Colonic mucosa (tissue), 4 donors: ENCODE measurements around the gene LMBR1L. TPM values are rescaled to one million over a fixed set of nuclear protein-coding genes. Genes with fewer than 3 reads are reported as not detected.

Experiments
- DNase-seq: peaks from one replicate; pipeline ENCODE4 v3.0.0-alpha.2; 2020
- H3K27ac ChIP-seq: fragments of 200-600 bp; one replicate; pipeline ENCODE4 v1.8.0; 2021
- H3K27me3 ChIP-seq: fragments of 200-600 bp; one replicate; pipeline ENCODE4 v1.8.0; 2021
- H3K36me3 ChIP-seq: fragments of 200-600 bp; one replicate; pipeline ENCODE4 v1.8.0; 2021
- H3K4me1 ChIP-seq: fragments of 200-600 bp; one replicate; pipeline ENCODE4 v1.8.0; 2021; ENCODE audit warnings: mild to moderate bottlenecking
- H3K4me3 ChIP-seq: fragments of 200-600 bp; one replicate; pipeline ENCODE4 v1.8.0; 2021
- H3K9ac ChIP-seq, 2 donors: one replicate each; pipeline ENCODE4 v1.7.0; 2013; ENCODE audit warnings: control low read depth in 2 of 2, low read depth in 2 of 2, low read length in 2 of 2
- H3K9me3 ChIP-seq: fragments of 200-600 bp; one replicate; pipeline ENCODE4 v1.8.0; 2021
- intact Hi-C: fragments of 100-400 bp; cut with DNase I; formaldehyde crosslinking; loops from one replicate; pipeline ENCODE4 v1.14.1; 2022
- total RNA-seq, 2 donors: library from RNA; stranded (reverse); fragmentation: NEBNext Ultra II Directional in 1 of 2; extraction: Animal tissue kit (Norgen Biotek cat#: 25700) in 1 of 2; gene quantifications; one replicate each; pipeline ENCODE4 v1.2.1, GENCODE V29; 2021
- TF ChIP-seq, protein P1 (sequence below): fragments of 200-600 bp; IDR thresholded peaks from one replicate; pipeline ENCODE4 v1.8.0; 2022; ENCODE audit warnings: antibody characterized with exemption, mild to moderate bottlenecking
- donor health status: healthy.
- donor health status: DM: no; HTN: no; CAD: no.
- donor health status: DM: no; HTN: no; CAD: no.

The LMBR1L gene
- total RNA-seq, 2 donors from 2014 or later: 36.9 to 38.2 TPM

DNA sequence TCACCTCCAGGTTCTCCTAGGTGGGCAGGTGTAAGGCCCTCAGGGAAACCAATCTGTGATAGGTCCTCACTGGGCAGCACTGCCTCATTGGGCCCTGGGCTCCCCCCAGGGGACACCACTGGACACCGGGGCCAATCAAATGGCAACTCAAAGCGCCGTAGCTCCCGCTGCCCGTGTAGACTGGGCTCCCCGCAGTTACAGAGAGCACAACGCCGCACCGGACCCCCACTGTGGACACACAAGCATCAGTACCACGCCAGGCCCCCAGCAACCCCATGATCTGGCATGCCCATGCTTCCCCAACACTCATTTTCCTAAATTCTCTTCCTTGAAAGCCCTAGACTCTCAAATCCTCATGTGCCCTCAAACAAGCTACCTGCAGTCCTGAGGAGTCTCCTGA is 56.1 kb downstream of the LMBR1L start:
- Histone ChIP-seq H3K27me3 (no peaks in the 10 kb centered on the region), H3K9ac (no peak overlapping the region), H3K36me3 (peaks cover 23% of the 10 kb centered on the region), H3K4me3 (no peak overlapping the region), H3K4me1 (peaks cover 22% of the 10 kb centered on the region), H3K9me3 (no peaks in the 10 kb centered on the region), H3K27ac (no peak overlapping the region)
- intact Hi-C loops: no loop called here
- no peak for DNase-seq
- TF ChIP-seq, protein P1, sequence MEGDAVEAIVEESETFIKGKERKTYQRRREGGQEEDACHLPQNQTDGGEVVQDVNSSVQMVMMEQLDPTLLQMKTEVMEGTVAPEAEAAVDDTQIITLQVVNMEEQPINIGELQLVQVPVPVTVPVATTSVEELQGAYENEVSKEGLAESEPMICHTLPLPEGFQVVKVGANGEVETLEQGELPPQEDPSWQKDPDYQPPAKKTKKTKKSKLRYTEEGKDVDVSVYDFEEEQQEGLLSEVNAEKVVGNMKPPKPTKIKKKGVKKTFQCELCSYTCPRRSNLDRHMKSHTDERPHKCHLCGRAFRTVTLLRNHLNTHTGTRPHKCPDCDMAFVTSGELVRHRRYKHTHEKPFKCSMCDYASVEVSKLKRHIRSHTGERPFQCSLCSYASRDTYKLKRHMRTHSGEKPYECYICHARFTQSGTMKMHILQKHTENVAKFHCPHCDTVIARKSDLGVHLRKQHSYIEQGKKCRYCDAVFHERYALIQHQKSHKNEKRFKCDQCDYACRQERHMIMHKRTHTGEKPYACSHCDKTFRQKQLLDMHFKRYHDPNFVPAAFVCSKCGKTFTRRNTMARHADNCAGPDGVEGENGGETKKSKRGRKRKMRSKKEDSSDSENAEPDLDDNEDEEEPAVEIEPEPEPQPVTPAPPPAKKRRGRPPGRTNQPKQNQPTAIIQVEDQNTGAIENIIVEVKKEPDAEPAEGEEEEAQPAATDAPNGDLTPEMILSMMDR: no peak

GRCh38 chr12:49054096-49054495 is 56.6 kb downstream of the LMBR1L start:
- H3K9me3 ChIP-seq: no peaks in the 10 kb centered on the region
- no peaks in the 10 kb centered on the region for H3K27me3 ChIP-seq
- H3K36me3 ChIP-seq: peaks cover 23% of the 10 kb centered on the region
- no peak overlapping the region for H3K9ac ChIP-seq
- TF ChIP-seq, protein P1: no peak
- intact Hi-C loops: no loop called here
- DNase-seq: no peak
- H3K4me1 ChIP-seq: peaks cover 22% of the 10 kb centered on the region
- no peak overlapping the region for H3K4me3 ChIP-seq
- no peak overlapping the region for H3K27ac ChIP-seq

- TF ChIP-seq, protein P1: no peak
- intact Hi-C loops: no loop called here
- peaks cover 23% of the 10 kb centered on the region for H3K36me3 ChIP-seq
Measured at GRCh38 chr12:49052451-49053208, 58.0 kb downstream of the LMBR1L start.

GRCh38 chr12:49051777-49052438 is 58.7 kb downstream of the LMBR1L start:
- H3K27ac ChIP-seq: no peak overlapping the region
- no peak overlapping the region for H3K9ac ChIP-seq
- TF ChIP-seq, protein P1: no peak
- H3K27me3 ChIP-seq: no peaks in the 10 kb centered on the region
- H3K4me3 ChIP-seq: no peak overlapping the region
- DNase-seq: no peak
- H3K9me3 ChIP-seq: no peaks in the 10 kb centered on the region
- H3K36me3 ChIP-seq: peaks cover 23% of the 10 kb centered on the region
- intact Hi-C loops: no loop called here
- peaks cover 8% of the 10 kb centered on the region for H3K4me1 ChIP-seq

More at GRCh38 chr12:49052451-49053208, 58.0 kb downstream of the LMBR1L start:
- Histone ChIP-seq H3K4me1 (peaks cover 15% of the 10 kb centered on the region), H3K9ac (no peak overlapping the region), H3K4me3 (no peak overlapping the region), H3K27ac (no peak overlapping the region), H3K9me3 (no peaks in the 10 kb centered on the region), H3K27me3 (no peaks in the 10 kb centered on the region)
- no peak for DNase-seq

GRCh38 chr12:49051373-49051764 is 59.3 kb downstream of the LMBR1L start:
- Histone ChIP-seq H3K27ac (no peak overlapping the region), H3K4me3 (no peak overlapping the region), H3K36me3 (peaks cover 23% of the 10 kb centered on the region), H3K9me3 (no peaks in the 10 kb centered on the region), H3K27me3 (no peaks in the 10 kb centered on the region), H3K4me1 (peaks cover 2% of the 10 kb centered on the region), H3K9ac (no peak overlapping the region)
- DNase-seq: no peak
- intact Hi-C loops: no loop called here
- TF ChIP-seq, protein P1: no peak
